PC-3 (cell line): Measurements from ENCODE around the gene ZNF778.

Source experiments
- EZH2 ChIP-seq: fragments of 300-600 bp; sonication (generic); IDR thresholded peaks from one replicate; pipeline ENCODE4 v1.6.1; 2017; ENCODE audit warnings: antibody characterized with exemption, mild to moderate bottlenecking, low read length; ENCODE audit not compliant: unreplicated experiment
- TF ChIP-seq, protein P1 (sequence below): fragments of 300-600 bp; sonication (generic); conservative IDR thresholded peaks from 2 replicates; pipeline ENCODE4 v1.5.1; 2017; ENCODE audit warnings: antibody characterized with exemption, low read depth, mild to moderate bottlenecking, low read length

DNA sequence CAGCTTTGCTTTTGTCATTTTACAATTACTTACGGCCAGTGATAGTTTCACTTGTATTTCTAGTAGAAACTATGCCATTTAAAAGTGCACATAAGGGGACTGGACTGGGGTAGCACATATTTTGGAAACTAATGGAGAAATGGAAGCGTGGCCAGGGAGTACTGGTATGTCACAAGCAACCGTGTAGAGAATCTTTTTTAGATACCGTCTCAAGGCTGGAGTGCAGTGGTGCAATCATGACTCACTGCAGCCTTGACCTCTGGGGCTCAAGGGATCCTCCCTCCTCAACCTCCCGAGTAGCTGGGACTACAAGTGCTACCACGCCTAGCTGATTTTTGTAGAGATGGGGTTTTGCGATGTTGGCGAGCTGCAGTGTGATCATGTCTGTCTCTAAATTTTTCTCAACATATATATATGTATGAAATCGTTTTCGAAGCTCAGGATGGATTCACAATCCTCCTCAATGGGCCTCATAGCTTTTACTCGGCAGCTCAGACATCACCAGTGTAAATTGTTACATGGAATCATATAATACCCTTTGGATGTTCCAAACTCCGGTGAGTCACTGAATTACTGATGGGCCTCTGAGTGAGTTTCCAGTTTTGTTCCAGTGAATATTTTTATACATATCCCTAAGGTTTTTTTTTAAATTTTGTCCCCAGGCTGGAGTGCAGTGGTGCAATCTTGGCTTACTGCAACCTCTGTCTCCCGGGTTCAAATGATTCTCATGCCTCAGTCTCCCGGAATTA, 51.7 kb downstream of the ZNF778 start:
- TF ChIP-seq, protein P1, sequence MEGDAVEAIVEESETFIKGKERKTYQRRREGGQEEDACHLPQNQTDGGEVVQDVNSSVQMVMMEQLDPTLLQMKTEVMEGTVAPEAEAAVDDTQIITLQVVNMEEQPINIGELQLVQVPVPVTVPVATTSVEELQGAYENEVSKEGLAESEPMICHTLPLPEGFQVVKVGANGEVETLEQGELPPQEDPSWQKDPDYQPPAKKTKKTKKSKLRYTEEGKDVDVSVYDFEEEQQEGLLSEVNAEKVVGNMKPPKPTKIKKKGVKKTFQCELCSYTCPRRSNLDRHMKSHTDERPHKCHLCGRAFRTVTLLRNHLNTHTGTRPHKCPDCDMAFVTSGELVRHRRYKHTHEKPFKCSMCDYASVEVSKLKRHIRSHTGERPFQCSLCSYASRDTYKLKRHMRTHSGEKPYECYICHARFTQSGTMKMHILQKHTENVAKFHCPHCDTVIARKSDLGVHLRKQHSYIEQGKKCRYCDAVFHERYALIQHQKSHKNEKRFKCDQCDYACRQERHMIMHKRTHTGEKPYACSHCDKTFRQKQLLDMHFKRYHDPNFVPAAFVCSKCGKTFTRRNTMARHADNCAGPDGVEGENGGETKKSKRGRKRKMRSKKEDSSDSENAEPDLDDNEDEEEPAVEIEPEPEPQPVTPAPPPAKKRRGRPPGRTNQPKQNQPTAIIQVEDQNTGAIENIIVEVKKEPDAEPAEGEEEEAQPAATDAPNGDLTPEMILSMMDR, result no peak
- TF ChIP-seq EZH2, result no peak
